Panc1 (cell line): ENCODE data around the gene ELMO1. TPM values are rescaled to one million over a fixed set of nuclear protein-coding genes. Genes with fewer than 3 reads are reported as not detected.

Source experiments
- ATAC-seq: fragments of 200-7000 bp; cut with Tn5 transposase; 2 replicates; pipeline ENCODE4 v1.9.1; 2020; ENCODE audit warnings: mild to moderate bottlenecking, moderate library complexity
- BruUV-seq: library from RNA; stranded (reverse); fragments of 400-500 nt; replicated peaks from 2 replicates; lab custom pipeline; 2021; lab: Mats Ljungman, UMichigan
- CTCF ChIA-PET: fragments of 300-600 bp; sonication (Branson Sonifier 250); formaldehyde crosslinking; loops from one replicate; lab custom pipeline; 2022; ENCODE audit warnings: antibody characterized with exemption; lab: Charles Lee
- POLR2A ChIA-PET: fragments of 300-600 bp; sonication (Branson Sonifier 250); formaldehyde crosslinking; loops from one replicate; lab custom pipeline; 2022; ENCODE audit warnings: antibody characterized with exemption; lab: Charles Lee
- DNase-seq: peaks from one replicate; pipeline ENCODE4 v3.0.0-alpha.2; 2010; ENCODE audit warnings: low read depth, low spot score
- H3K27ac ChIP-seq: 2 replicates; pipeline ENCODE4 v1.5.1; 2011; ENCODE audit warnings: mild to moderate bottlenecking, low read length, inconsistent platforms
- H3K27me3 ChIP-seq: fragments of 200-500 bp; sonication (Bioruptor generic); 2 replicates; pipeline ENCODE4 v1.6.0; 2014; ENCODE audit warnings: low read length, inconsistent platforms; ENCODE audit not compliant: control insufficient read depth, insufficient read depth
- H3K36me3 ChIP-seq: fragments of 200-500 bp; sonication (Bioruptor generic); 2 replicates; pipeline ENCODE4 v1.5.1; 2014; ENCODE audit warnings: inconsistent platforms, mild to moderate bottlenecking, low read length, moderate library complexity; ENCODE audit not compliant: control insufficient read depth, insufficient read depth
- H3K4me1 ChIP-seq: 2 replicates; pipeline ENCODE4 v1.5.1; 2011; ENCODE audit warnings: inconsistent platforms, mild to moderate bottlenecking, low read length, moderate library complexity; ENCODE audit not compliant: control insufficient read depth, insufficient read depth
- H3K4me3 ChIP-seq, 2 experiments: 2 replicates each; pipeline ENCODE4 v1.5.1; 2011 to 2012; ENCODE audit warnings: low read depth in 2 of 2, low read length in 2 of 2, mild to moderate bottlenecking in 2 of 2, inconsistent platforms in 1 of 2, moderate library complexity in 1 of 2
- H3K9me3 ChIP-seq: fragments of 200-500 bp; sonication (Bioruptor generic); 2 replicates; pipeline ENCODE4 v1.5.1; 2014; ENCODE audit warnings: low read depth, mild to moderate bottlenecking, inconsistent platforms, low read length, moderate library complexity; ENCODE audit not compliant: control insufficient read depth, insufficient read depth
- CTCF ChIP-seq: fragments of 450-650 bp; IDR thresholded peaks from 2 replicates; pipeline ENCODE4 v1.5.1; 2017; ENCODE audit warnings: mild to moderate bottlenecking
- POLR2AphosphoS5 ChIP-seq: IDR thresholded peaks from 2 replicates; pipeline ENCODE4 v1.6.1; 2012; ENCODE audit warnings: mild to moderate bottlenecking, low read depth, low read length, moderate library complexity
- REST ChIP-seq, 2 experiments: IDR thresholded peaks; 2 replicates each; pipeline ENCODE4 v1.6.1; 2011 to 2012; ENCODE audit warnings: low read depth in 2 of 2, control low read depth in 1 of 2, low read length in 1 of 2, mild to moderate bottlenecking in 1 of 2, moderate library complexity in 1 of 2; ENCODE audit not compliant: insufficient read depth in 1 of 2
- SIN3A ChIP-seq: IDR thresholded peaks from 2 replicates; pipeline ENCODE4 v1.6.1; 2012; ENCODE audit warnings: low read depth, mild to moderate bottlenecking, low read length, moderate library complexity, borderline replicate concordance; ENCODE audit not compliant: insufficient read depth
- TCF7L2 ChIP-seq: IDR thresholded peaks from 2 replicates; pipeline ENCODE4 v1.6.1; 2011; ENCODE audit warnings: mild to moderate bottlenecking, low read depth, low read length, inconsistent platforms
- in situ Hi-C: cut with HindIII; loops from 2 replicates; pipeline ENCODE4 v1.10.0; 2016; ENCODE audit warnings: low sequenced_read_pairs, low pct_unique_long_range_greater_than_20kb
- intact Hi-C: fragments of 100-400 bp; cut with micrococcal nuclease; formaldehyde crosslinking; loops from one replicate; pipeline ENCODE4 v1.10.0; 2022; ENCODE audit not compliant: unreplicated experiment
- total RNA-seq: library from RNA; stranded (reverse); gene quantifications from one replicate; pipeline ENCODE4 v1.2.1, GENCODE V29; 2021; ENCODE audit not compliant: unreplicated experiment

Gene ELMO1
- total RNA-seq, 1 experiment from 2014 or later: 0.80 TPM

- no peaks in the 10 kb centered on the region for H3K27me3 ChIP-seq
- no peak overlapping the region for H3K4me3 ChIP-seq
- no TSS peak for BruUV-seq
- in situ Hi-C loops: no loop called here
- no peak for DNase-seq
- no peak for ATAC-seq
- H3K4me1 ChIP-seq: no peaks in the 10 kb centered on the region
- CTCF ChIA-PET: no interaction called here
- no peaks in the 10 kb centered on the region for H3K36me3 ChIP-seq
- POLR2A ChIA-PET: interaction anchor here (0.7 kb wide), 1 partner anchor 116 kb away, joined by 4 read pairs; no protein-coding TSS in a partner anchor
- H3K27ac ChIP-seq: no peak overlapping the region
- TF ChIP-seq POLR2AphosphoS5 (no peak), REST (IDR thresholded peaks at IDR 0.05; ENCODE audit: insufficient read depth in 1 of 2, low read depth in 2 of 2, low read length in 1 of 2) (no peak), TCF7L2 (no peak), SIN3A (no peak), CTCF (no peak)
- no peaks in the 10 kb centered on the region for H3K9me3 ChIP-seq
- intact Hi-C loops: no loop called here
These were observed 441.4 kb downstream of the ELMO1 start for GRCh38 chr7:37007268-37007667.

GRCh38 chr7:37006764-37007163 is 441.9 kb downstream of the ELMO1 start:
- Histone ChIP-seq H3K9me3 (no peaks in the 10 kb centered on the region), H3K36me3 (no peaks in the 10 kb centered on the region), H3K27me3 (no peaks in the 10 kb centered on the region), H3K27ac (no peak overlapping the region), H3K4me3 (no peak overlapping the region), H3K4me1 (no peaks in the 10 kb centered on the region)
- ATAC-seq (no peak), DNase-seq (no peak)
- ChIA-PET CTCF (no interaction called here), POLR2A (interaction anchor here (0.7 kb wide), 1 partner anchor 115 kb away, joined by 4 read pairs; no protein-coding TSS in a partner anchor)
- intact Hi-C loops: no loop called here
- in situ Hi-C loops: no loop called here
- BruUV-seq: no TSS peak
- no peak for TF ChIP-seq POLR2AphosphoS5
- no peak for TF ChIP-seq CTCF
- no peak for TF ChIP-seq TCF7L2
- TF ChIP-seq SIN3A: no peak
- TF ChIP-seq REST (IDR thresholded peaks at IDR 0.05; ENCODE audit: insufficient read depth in 1 of 2, low read depth in 2 of 2, low read length in 1 of 2): no peak
